Fibroblast of lung (primary cell): ENCODE data around the gene MRPL58. TPM values are rescaled to one million over a fixed set of nuclear protein-coding genes. Genes with fewer than 3 reads are reported as not detected.
A peak's percentile ranks its signal among the peaks of the same experiment; 100 is the strongest.

Experiments
- DNase-seq, 2 donors: peaks; one replicate each; pipeline versions ENCODE4 v3.0.0 to v3.0.0-alpha.2; 2010; ENCODE audit warnings: low read depth in 2 of 2
- H2AFZ ChIP-seq: 2 replicates; pipeline ENCODE4 v1.5.1; 2012; ENCODE audit warnings: low read length, control low read depth, inconsistent platforms
- H3K27ac ChIP-seq: 2 replicates; pipeline ENCODE4 v1.5.1; 2011; ENCODE audit warnings: low read length, control low read depth; ENCODE audit not compliant: insufficient read depth
- H3K27me3 ChIP-seq: 2 replicates; pipeline ENCODE4 v1.5.1; 2011; ENCODE audit warnings: mild to moderate bottlenecking, low read length; ENCODE audit not compliant: control insufficient read depth, insufficient read depth
- H3K36me3 ChIP-seq: 2 replicates; pipeline ENCODE4 v1.5.1; 2011; ENCODE audit warnings: low read length; ENCODE audit not compliant: control insufficient read depth, insufficient read depth
- H3K4me1 ChIP-seq: 2 replicates; pipeline ENCODE4 v1.5.1; 2011; ENCODE audit warnings: low read length; ENCODE audit not compliant: control insufficient read depth, insufficient read depth; ENCODE audit errors: extremely low read depth
- H3K4me2 ChIP-seq: 2 replicates; pipeline ENCODE4 v1.5.1; 2011; ENCODE audit warnings: low read length, control low read depth; ENCODE audit not compliant: insufficient read depth; ENCODE audit errors: extremely low read depth
- H3K4me3 ChIP-seq, 4 experiments: fragments of 200-600 bp in 1 of 4; sonication (generic) in 1 of 4; replicated peaks in 1 of 4; 2 replicates each; pipeline ENCODE4 v1.5.1; 2011 to 2016; ENCODE audit warnings: low read length in 4 of 4, low read depth in 3 of 4, mild to moderate bottlenecking in 3 of 4, control low read depth in 2 of 4, inconsistent platforms in 1 of 4, mixed read lengths in 1 of 4; ENCODE audit not compliant: insufficient read depth in 1 of 4; ENCODE audit errors: control extremely low read depth in 1 of 4
- H3K79me2 ChIP-seq: 2 replicates; pipeline ENCODE4 v1.5.1; 2012; ENCODE audit warnings: mild to moderate bottlenecking, low read length, inconsistent platforms; ENCODE audit not compliant: control insufficient read depth, insufficient read depth
- H3K9ac ChIP-seq: 2 replicates; pipeline ENCODE4 v1.5.1; 2011; ENCODE audit warnings: mild to moderate bottlenecking, low read length, control low read depth; ENCODE audit not compliant: insufficient read depth
- H3K9me3 ChIP-seq: 2 replicates; pipeline ENCODE4 v1.5.1; 2012; ENCODE audit warnings: low read depth, low read length; ENCODE audit not compliant: control insufficient read depth, insufficient read depth
- H4K20me1 ChIP-seq: 2 replicates; pipeline ENCODE4 v1.5.1; 2011; ENCODE audit warnings: low read length; ENCODE audit not compliant: control insufficient read depth, insufficient read depth; ENCODE audit errors: extremely low read depth
- EZH2 ChIP-seq: IDR thresholded peaks from 2 replicates; pipeline ENCODE4 v1.5.1; 2012; ENCODE audit warnings: low read length, control low read depth, mild to moderate bottlenecking; ENCODE audit errors: missing control alignments
- polyA plus RNA-seq, 2 donors: library from polyadenylated mRNA; depleted of rRNA in 1 of 2; stranded (reverse) in 1 of 2; unstranded in 1 of 2; fragments of >200 nt; gene quantifications; 2 replicates each; pipeline ENCODE4 v1.2.1, GENCODE V29; 2011 to 2012; ENCODE audit warnings: missing spikeins in 1 of 2
- total RNA-seq: library from RNA; depleted of rRNA; stranded (reverse); fragments of >200 nt; gene quantifications from 2 replicates; pipeline ENCODE4 v1.2.1, GENCODE V29; 2014
- TF ChIP-seq, protein P1 (sequence below), 2 donors: IDR thresholded peaks in 1 of 2; conservative IDR thresholded peaks in 1 of 2; 1 replicate in 1 of 2; 2 replicates in 1 of 2; pipeline ENCODE4 v1.5.1; 2011 to 2012; ENCODE audit warnings: low read length in 2 of 2, control low read depth in 1 of 2, inconsistent platforms in 1 of 2, low read depth in 1 of 2, mild to moderate bottlenecking in 1 of 2

Gene MRPL58
- total and polyA plus RNA-seq, 2 donors (not counting 1 experiment from before 2014, with no cell fraction given): 35.2 to 49.1 TPM

DNA sequence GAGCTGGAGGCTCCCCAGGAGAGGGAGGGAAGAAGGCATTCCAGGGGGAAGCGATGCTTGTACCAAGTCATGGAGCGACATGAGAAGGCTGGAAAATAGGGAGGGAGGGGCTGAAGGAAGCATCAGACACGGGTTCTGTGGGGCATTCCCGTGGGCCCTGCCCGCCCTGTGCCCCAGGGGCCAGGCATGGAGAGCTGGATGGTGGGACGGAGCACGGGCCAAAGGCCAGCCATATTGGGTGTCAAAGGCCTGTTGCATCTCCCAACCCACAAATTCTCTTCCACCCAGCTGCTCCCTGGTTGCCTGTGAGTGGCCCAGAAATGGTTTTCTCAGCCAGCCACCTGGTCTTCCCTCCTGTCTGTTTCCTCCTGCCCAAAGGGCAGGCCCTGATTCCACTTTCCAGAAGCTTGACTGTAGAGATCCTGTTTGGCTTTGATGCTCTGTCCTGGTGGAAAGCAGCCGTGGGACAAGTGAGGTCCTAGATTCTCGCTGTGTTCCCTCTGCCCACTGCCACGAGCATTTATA lies 21.8 kb upstream of the MRPL58 start:
- no peak overlapping the region for H3K4me3 ChIP-seq
- no peak overlapping the region for H3K9ac ChIP-seq
- H3K79me2 ChIP-seq: peaks cover 18% of the 10 kb centered on the region
- TF ChIP-seq, protein P1, sequence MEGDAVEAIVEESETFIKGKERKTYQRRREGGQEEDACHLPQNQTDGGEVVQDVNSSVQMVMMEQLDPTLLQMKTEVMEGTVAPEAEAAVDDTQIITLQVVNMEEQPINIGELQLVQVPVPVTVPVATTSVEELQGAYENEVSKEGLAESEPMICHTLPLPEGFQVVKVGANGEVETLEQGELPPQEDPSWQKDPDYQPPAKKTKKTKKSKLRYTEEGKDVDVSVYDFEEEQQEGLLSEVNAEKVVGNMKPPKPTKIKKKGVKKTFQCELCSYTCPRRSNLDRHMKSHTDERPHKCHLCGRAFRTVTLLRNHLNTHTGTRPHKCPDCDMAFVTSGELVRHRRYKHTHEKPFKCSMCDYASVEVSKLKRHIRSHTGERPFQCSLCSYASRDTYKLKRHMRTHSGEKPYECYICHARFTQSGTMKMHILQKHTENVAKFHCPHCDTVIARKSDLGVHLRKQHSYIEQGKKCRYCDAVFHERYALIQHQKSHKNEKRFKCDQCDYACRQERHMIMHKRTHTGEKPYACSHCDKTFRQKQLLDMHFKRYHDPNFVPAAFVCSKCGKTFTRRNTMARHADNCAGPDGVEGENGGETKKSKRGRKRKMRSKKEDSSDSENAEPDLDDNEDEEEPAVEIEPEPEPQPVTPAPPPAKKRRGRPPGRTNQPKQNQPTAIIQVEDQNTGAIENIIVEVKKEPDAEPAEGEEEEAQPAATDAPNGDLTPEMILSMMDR (conservative IDR thresholded peaks at IDR 0.05 in 1 of 2, IDR thresholded peaks at IDR 0.05 in 1 of 2; ENCODE audit: low read depth in 1 of 2, low read length in 2 of 2): no peak
- TF ChIP-seq EZH2: no peak
- DNase-seq: no peak
- no peak overlapping the region for H2AFZ ChIP-seq
- H3K9me3 ChIP-seq: no peaks in the 10 kb centered on the region
- H3K4me2 ChIP-seq: no peak overlapping the region
- H4K20me1 ChIP-seq: no peaks in the 10 kb centered on the region
- H3K4me1 ChIP-seq: peaks cover 7% of the 10 kb centered on the region
- no peak overlapping the region for H3K27ac ChIP-seq
- no peaks in the 10 kb centered on the region for H3K36me3 ChIP-seq
- no peaks in the 10 kb centered on the region for H3K27me3 ChIP-seq

DNA sequence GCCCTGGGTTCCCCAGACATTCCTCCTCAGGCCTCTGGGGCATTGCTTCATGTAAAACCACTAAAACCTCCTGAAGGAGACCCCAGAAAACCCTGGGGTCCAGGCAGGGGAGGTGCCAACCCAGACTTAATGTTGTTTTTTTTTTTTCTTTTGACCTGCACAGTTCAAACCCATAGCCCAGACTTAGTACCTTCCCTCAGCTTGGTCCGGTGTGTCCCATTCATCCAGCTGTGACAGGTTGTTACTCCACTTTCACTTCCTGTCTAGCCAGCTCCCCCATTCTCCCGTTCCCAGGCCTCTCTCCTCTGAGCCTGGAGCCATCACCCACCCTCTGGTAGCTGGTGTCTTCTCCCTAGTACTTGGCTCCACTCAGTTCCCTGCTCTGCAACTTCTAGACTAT lies 20.2 kb upstream of the MRPL58 start:
- Histone ChIP-seq H3K4me1 (peaks cover 7% of the 10 kb centered on the region), H3K4me3 (no peak overlapping the region), H3K79me2 (peaks cover 18% of the 10 kb centered on the region), H3K9ac (no peak overlapping the region), H3K4me2 (no peak overlapping the region), H3K36me3 (no peaks in the 10 kb centered on the region), H3K9me3 (no peaks in the 10 kb centered on the region), H3K27me3 (no peaks in the 10 kb centered on the region), H2AFZ (no peak overlapping the region), H3K27ac (no peak overlapping the region), H4K20me1 (no peaks in the 10 kb centered on the region)
- no peak for DNase-seq
- TF ChIP-seq, protein P1 (conservative IDR thresholded peaks at IDR 0.05 in 1 of 2, IDR thresholded peaks at IDR 0.05 in 1 of 2; ENCODE audit: low read depth in 1 of 2, low read length in 2 of 2): no peak
- TF ChIP-seq EZH2: no peak

DNA sequence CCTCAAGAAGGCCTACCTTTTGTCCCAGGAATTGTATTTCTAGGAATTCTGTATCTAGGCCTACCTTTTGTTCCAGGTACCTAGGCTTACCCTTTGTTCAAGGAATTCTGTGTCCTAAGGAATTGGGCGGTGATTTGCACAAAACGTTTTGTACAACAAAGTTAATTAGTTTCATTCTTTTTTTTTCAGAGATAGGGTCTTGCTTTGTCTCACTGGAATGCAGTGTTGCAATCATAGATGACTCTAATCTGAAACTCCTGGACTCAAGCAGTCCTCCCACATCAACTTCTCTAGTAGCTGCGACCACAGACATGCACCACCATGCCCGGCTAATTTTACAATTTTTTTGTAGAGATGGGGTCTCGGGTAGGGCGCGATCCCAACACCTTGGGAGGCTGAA lies 18.0 kb upstream of the MRPL58 start:
- Histone ChIP-seq H3K36me3 (peaks cover under 1% of the 10 kb centered on the region), H3K9me3 (no peaks in the 10 kb centered on the region), H3K27ac (no peak overlapping the region), H3K4me2 (no peak overlapping the region), H3K4me1 (no peaks in the 10 kb centered on the region), H3K79me2 (peaks cover 11% of the 10 kb centered on the region), H3K27me3 (no peaks in the 10 kb centered on the region), H2AFZ (no peak overlapping the region), H3K4me3 (no peak overlapping the region), H4K20me1 (no peaks in the 10 kb centered on the region), H3K9ac (no peak overlapping the region)
- TF ChIP-seq, protein P1 (conservative IDR thresholded peaks at IDR 0.05 in 1 of 2, IDR thresholded peaks at IDR 0.05 in 1 of 2; ENCODE audit: low read depth in 1 of 2, low read length in 2 of 2): no peak
- no peak for TF ChIP-seq EZH2
- DNase-seq: peak in 1 of 2 donors; percentile 83
